Stimulated activated CD8-positive, alpha-beta memory T cell treated with anti-CD3 and anti-CD28 coated beads, Interleukin-15, amount 100 ng/mL, for 48 hours (primary cell): ENCODE results near the gene C20orf204.

Experiments
- DNase-seq, 2 donors: peaks; one replicate each; pipeline ENCODE4 v3.0.0-alpha.2; 2020; ENCODE audit warnings: low read depth in 2 of 2

Gene C20orf204

DNA sequence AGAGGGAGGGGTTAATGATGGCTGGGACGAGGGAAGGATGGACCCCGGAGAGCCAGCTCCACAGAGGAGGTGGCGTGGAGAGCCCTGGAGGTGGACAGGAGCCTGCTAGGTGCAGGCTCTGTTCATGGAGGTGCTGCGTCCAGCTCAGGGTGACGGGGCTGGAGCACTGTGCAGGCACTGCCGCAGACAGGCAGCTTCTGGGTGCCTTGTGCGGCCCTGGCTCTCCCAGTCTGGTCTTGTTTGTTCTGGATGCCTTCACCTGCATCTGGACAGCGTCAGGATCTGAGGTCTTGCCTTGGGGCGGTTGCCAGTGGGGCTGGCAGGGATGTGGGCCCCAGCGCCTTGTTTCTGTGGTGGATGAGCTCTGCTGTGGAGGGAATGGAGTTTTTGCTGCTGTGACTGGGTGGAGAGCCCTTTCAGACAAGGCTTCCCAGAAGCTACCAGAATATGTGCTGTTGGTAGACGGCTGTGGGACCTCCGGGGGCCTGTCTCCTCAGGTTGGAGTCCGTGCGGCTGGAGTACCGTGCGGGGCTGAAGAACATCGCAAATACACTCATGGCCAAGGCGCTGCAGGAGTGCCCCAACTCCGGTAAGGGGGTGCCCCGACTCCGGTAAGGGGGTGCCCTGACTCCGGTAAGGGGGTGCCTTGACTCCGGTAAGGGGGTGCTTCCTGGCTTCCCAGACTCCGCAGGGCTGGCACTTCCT lies 7.8 kb upstream of the C20orf204 start:
- DNase-seq, result no peak

DNA sequence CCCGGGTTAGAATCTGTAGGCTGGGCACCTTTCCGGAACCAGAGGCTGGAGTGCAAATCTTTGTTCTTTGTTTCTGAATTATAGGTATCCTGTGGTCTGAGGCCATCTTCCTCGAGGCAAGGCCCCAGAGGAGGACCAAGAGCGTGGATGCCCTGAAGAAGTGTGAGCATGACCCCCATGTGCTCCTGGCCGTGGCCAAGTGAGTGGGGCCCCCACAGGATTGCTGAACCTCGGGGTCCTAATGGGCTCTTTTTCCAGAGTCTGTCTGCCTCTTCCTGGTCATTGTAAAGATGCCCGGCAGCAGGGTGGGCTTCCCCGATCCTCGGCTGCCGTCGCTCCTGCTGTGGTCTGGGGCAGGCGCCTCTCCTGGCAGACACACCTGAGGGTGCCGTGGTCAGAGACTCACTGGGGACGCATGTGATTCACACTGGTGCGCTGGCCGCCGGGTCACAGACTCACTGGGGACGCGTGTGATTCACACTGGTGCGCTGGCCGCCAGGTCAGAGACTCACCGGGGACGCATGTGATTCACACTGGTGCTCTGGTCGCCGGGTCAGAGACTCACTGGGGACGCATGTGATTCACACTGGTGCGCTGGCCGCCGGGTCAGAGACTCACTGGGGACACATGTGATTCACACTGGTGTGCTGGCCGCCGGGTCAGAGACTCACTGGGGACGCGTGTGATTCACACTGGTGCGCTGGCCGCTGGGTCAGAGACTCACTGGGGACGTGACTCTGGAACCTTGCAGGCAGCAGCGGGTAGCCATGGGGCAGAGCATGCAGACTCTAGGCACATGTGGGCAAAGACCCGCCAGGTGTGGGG lies 6.5 kb upstream of the C20orf204 start:
- no peak for DNase-seq

DNA sequence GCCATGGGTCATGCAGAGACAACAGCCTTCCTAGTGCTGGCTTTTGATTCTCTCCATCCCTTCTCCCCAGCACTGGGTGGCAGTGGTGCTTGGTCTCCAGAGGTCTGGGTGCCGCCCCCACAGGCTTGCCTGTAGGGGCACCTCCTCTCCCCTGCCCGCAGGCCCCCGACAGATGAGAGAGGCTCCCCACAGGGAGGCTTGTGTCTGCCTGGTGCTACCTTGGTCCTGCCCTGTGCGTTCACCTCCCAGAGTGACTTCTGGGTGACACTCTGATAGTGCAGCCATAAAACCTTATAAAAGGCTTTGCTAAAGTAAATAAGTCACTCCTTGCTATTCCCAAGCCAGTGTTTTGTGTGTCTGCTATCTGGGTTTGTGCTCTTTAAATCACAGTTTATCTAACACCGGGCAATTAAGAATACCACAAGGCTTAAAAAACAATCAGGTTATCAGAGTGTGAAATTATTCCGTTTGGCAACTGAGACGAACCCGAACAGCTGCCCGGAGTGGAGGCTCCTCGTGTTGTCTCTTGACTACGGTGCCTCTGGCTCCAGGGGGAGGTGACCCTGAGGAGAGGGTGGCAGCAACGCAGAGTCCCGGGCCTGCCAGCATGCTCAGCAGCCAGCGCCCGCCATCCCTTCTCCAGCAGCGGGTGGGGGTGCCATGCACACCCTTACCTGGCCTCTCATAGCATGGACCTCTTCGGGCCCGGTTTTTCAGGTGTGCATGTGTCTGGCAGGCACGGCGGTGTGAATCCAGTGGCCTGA lies 5.4 kb upstream of the C20orf204 start:
- no peak for DNase-seq

DNA sequence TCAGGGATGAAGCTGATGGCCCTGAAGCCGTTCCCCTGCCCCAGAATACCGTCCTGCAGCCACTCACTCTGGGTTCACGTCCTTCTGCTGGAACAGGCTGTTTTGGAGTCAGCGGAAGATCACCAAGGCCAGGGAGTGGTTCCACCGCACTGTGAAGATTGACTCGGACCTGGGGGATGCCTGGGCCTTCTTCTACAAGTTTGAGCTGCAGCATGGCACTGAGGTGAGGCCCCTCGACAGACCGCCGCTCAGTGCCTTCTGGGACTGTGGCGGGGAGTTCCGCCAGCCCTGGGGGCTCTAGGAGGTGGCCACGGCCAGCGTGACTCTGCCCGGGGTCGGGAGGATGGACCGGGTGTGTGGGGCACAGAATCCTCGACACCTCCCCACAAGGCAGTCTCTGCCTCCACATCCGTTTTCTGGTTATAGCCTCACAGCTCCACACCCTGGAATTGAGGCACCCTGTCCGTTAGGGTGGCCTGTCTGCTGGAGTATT lies 4.1 kb upstream of the C20orf204 start:
- no peak for DNase-seq

DNA sequence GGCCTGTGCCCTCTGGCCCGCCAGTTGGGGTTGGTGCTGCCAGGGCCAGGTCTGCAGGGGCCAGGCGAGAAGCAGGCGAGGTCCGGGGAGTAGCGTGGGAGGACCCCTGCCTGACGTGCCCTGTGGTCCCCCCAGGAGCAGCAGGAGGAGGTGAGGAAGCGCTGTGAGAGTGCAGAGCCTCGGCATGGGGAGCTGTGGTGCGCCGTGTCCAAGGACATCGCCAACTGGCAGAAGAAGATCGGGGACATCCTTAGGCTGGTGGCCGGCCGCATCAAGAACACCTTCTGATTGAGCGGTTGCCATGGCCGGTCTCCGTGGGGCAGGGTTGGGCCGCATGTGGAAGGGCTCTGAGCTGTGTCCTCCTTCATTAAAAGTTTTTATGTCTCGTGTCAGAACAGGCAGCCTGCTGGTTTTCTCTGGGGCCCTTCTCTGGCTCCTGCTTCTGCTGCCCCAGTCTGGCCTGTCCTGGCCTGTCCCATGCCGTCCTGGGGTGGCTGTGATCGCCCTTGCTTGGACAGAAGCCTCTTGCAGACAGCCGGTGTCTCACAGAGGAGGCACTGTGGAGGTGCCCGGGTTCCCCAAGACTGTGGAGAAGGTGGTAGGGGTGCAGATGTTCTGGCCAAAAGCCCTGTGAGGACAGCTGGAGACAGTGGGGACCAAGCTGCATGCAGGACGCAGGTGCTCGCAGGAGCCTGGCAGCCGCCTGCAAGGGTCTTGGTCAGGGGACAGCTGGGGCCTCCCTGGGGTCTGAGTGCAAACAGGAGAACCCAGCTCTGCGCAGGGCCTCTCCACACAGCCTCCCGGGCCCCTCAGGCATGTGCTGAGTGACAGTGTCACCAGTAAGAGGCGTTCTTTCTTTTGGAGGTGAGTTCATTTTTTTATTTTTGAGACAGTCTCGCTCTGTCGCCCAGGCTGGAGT lies 3.0 kb upstream of the C20orf204 start:
- DNase-seq, result no peak

DNA sequence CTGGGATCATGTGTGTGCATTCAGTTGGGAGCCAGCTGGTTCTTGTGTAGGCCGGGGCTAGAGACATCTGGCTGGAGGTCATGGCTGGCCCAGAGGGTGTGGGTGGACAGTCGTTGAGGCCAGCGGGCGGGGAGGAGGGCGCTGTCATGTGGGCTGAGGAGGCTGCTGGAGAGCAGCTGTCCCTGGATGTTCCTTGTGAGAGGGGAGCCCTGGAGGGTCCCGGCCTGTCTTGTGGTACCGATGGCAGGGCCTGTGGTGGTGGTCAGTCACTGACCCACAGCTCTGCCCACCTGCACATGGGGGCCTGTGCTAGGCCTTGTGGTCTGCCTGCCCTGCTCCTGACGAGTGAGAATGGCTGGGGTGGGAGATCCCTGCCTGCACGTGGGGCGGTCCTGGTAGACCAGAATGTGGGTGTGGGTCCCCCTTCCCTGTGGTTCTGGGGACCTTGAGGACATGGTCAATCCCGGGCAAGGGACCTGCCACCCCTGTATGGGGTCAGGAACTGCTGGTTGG lies 1.9 kb upstream of the C20orf204 start:
- no peak for DNase-seq

DNA sequence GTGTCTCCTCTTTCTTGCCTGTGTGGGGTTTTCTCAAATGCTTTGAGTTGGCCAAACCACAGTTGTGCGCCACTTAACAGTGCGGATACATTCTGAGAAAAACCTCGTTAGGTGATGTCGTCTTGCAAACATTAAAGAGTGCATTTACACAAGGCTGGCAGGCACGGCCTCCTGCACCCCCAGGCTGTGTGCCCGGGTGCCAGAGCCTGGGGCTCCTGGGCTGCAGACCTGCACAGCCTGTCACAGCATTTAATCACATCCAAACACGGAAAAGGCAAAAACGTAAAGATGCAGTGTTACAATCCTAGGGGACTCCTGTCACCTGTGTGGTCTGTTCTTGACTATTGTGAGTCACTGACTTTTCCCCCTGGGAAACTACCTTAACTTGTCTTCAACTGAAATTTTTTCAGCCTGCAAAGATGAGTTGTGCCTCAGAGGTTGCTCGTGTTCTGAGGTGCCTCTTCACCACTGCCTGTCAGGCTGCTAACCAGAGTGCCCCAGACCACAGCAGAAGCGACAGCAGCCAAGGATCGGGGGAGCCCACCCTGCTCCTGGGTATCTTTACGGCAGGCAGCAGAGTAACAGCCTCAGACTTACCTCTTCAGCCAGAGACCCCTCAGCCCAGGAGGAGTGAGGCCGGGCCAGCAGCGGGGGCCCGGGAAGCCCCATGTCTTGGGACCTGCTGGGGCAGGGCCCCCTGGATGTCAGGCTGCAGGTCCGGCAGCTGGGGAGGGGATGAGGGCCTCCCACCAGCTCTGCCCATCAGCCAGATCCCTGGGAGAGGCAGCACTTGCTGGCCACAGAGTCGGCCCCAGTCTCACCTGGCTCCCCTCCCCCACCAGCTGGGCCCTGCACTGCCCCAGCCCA lies 683 bp upstream of the C20orf204 start:
- DNase-seq, result peak; percentile 38 to 52

DNA sequence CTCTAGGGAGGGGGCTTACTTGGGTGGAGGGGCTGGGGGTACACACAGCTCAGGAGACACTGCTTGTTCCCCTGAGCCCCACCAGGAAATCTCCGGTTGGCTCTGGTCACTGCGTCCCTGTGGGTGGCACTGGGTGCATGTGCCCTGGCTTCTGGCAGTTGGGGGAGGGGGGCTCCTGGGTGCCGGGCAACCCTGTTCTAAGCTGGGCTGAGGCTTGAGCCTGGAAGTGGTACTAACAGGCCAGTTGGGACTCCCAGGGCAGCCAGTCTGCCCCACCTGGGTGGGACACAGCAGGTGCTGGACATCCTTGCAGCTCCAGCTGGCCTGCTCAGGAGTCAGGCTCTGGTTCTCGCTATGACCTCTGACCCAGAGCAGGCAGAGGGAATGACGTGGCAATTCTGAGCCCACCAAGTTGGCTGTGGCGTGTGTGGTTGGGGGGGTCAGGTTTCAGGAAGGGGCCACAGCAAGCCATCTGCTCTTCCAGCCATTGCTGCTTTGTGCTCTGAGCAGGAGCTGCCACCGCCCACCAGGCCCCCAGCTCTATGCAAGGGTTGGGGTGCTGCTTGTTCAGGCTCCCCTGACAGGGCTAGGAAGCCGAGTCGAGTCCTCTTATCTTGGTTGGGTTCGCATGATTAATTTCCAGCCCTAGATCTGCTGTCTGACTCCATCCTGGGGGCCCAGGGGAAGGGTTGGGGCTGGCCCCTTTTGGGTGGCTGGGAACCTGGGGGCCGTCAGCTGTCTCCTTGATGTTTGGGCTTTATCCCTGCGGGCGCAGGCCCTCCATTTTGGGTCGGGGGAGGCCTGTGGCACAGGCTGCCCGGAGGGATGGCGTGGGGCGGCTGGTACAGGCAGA lies 590 bp downstream of the C20orf204 start:
- DNase-seq, result peak; percentile 35 to 46

DNA sequence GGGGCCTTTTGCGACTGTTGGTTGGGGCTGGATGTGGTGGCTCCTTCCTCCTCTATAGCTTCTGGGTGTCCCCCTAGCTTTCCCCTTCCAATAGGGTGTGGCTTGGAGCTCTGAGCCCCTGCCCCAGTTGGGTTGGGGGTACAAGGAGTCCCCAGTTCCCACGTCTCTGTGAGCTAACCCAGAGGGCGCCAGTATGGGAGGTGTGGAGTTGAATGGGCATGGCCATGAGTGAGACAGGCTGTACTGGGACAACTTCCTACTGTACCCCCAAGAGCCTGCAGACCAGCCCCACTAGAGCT lies 1.2 kb downstream of the C20orf204 start:
- no peak for DNase-seq

DNA sequence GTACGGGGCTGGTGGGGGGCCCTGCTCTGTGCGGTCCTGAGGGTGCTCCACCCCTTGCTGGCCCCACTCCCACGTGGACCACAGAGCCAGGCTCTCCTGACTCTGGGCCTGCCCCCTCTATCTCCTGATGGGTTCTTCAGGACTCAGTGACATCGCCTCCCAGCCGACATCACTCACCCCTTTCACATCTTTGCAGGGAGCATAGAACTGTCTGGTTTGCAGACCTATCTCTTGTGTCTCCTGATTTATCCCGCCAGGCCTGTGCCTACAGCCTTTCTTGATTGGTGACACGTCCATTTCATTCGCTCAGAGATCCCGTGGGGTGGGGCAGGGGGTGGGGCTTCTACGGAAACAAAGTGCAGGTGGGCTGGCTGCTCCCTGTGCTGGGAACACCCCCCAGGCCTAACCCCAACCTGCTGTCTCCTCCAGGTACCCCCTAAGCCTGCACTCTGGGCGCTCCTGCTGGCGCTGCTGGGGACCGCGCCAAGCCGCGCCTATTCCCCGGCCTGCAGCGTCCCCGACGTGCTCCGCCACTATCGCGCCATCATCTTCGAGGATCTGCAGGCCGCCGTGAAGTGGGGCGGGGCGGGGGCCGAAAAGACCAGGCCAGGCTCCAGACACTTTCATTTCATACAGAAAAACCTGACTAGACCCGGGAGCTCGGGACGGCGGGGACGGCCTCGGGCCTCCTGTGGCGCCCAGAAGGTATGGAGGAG lies 1.7 kb downstream of the C20orf204 start:
- DNase-seq, result no peak

DNA sequence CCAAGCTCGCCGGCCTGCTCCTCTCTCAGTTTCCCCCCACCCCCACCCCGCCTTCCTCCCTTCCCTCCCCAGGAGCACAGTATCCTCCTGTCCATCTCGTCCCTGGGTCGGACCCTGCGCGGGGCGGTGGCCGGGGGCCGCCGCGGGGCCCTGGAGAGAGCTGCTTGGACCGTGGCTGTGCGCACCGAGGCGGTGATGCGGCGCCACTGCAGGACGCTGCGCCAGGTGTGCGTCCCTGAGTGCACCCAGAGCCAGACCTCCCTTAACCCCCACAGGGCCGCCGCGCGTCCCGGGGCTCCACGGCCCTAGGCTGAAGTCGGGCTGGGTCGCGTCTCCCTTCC lies 2.2 kb downstream of the C20orf204 start:
- DNase-seq, result no peak

DNA sequence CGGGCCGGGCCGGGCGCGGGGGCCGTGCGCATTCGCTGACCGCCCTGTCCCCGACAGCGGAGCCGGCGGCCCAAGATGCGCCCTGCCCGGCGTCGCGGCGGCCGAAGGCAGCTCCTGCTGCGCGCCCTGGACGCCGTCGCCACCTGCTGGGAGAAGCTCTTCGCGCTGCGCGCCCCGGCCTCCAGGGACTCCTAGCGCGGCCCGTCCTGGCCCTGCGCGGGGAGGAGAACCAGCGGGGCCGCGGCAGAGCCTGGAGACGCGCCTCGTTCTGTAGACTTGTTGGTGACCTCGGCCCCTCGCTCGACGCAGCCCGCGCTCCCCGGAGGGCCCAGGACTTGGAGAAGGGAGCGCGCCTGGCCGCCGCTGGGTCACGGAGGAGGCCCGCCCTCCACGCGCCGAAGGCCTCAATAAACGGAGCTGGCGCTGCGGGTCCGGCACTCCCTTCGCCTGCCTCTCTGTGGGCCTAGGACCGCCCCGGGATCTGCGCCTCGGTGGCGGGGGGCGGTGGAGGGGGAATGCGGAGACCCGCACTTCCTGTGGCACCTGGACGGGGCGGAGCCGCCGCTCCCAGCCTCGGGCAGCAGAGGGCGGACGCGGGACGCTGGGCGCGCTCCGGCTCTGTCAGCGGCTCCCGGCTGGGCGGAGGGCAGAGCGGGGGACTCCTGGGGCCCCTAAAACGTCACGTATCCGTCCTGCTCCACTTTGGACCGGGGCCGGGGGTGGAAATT lies 2.7 kb downstream of the C20orf204 start:
- peak; percentile 69 to 73 for DNase-seq

DNA sequence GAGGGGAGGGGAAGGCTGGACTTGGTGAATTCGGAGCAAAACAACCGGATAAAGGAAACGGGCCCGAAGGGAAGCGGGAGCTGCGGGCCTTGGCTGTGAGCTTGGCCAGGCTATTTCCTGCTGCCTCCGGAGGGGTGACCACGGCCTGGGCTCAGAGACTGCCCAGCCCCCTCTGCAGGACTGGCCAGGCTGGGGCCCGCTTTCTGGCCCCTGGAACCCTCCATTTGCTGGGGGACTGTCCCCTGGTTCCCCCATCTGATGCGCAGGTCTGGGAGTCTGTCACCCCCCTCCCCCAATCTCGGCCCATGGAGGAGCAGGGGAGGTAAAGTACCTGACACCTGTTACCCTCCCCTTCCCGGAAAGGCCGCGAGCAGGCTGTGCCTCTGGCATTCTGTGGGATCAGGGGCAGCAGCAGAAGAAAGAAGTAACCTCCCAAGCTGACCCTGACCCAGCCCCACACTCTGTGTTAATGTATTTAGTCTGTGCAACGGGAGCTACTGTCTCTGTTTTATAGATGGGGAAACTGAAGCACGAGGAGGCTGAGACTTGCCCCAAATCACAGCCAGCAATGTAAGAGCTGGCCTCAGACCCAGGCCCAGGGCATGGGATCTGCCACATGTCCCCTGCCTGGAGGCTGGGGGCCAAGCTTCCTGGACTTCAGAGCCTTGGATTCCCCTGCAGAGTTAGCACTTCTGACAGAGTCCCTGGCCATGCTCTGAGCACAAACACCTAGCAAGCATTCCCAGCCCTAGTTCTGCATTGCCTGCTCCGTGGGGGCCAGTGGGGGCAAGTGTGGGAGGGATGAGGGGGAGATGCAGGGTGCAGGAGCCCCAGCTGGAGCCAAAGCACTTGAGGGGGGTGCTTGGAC lies 3.5 kb downstream of the C20orf204 start:
- DNase-seq, result no peak

DNA sequence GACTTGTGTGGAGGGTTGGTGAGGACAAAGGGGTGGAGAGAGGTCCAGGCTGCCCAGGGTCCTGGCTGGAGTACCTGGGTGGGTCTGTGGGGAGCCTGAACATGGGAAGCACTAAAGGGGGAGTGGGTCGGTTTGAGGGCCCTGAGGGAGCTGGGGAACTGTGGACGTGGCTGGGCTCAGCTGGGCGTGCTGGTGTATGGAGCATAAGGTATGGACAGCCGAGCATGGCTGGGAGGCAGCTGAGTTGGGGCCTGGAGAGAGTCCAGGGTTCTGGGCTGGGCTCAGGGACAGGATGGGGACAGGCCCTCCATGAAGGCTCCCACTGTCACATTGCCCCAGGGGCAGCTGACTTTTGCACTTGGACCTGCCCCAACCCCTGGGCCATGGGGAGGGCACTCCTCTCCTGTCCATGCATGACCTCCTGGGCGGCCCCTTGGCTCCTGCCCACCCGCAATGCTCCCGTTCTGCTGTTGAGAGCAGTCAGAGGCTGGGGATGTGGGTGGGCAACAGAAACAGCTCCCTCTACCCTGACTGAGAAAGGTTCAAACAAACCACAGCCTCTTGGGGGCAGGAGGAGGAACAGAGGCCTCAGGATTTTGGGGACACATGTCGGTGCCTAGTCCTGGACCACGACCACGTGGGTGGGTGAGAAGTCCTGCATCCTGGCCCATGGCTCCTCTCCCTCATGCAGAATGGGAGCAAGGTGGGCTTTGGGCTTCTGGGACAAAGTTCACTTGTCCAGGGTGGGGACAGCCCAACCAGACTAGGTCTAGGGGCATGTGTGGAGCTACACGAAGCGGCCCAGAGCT lies 4.5 kb downstream of the C20orf204 start:
- no peak for DNase-seq

DNA sequence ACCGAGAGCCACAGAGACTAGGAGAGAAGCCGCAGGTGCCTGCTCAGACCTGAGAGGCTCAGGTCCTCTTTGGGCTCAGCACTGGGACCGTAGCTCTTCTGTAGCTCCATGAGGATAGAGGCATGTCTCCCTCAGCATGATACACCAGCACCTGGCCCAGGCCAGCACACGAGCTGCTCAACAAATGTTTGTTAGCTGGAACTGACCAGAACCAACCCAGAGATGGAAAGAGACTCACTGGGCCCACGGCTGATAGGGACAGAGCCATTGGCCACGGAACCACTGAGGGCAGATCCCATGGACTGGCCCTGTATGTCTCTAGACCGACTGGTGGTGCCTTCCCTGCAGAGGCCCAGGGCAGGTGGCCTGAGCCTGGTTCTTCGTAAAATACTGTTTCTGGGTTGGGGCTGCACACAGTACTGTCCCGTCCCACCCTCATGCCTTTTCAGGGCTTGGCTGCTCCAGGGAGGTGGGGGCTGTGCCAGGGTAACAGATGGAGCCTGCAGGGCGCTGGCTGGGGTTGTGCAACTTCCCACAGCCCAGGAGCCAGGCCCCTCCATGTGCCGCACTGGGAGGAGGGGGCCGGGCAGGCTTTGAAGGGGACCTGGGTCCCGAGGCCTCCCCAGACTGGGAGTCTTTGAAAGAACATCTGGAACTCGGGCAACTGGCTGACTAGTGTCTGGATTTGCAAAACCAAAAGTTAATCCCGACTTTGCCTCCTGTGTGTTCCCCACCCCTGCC lies 5.2 kb downstream of the C20orf204 start:
- no peak for DNase-seq

DNA sequence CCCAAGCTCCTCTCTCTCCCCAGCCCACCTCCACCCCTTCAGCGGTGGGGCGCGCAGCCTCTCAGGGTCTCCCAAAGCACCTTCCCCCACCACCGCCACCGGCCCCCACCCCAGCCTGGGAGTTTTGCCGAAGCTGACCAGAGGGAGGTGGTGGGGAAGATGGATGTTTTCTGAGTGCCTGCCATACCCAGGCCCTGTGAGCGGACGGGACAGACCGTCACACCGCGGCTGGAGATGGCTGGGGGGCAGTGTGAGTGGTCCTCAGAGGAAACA lies 5.7 kb downstream of the C20orf204 start:
- no peak for DNase-seq
